ENCODE measurements around the gene SLCO4A1. TPM values are rescaled to one million over a fixed set of nuclear protein-coding genes. Genes with fewer than 3 reads are reported as not detected.

The SLCO4A1 gene
- total RNA-seq, 1 donor from 2014 or later: 160 TPM

GRCh38 chr20:62652041-62652893 is 10.0 kb downstream of the SLCO4A1 start:
- H3K27ac ChIP-seq: peak overlapping the region; percentile 89 to 91
- peak; percentile 88 to 96 for DNase-seq (ENCODE audit: low spot score in 2 of 2)
- H3K4me1 ChIP-seq: peaks cover 4 to 14% of the 10 kb centered on the region in 2 donors
- H3K4me3 ChIP-seq: peak overlapping the region; percentile 25 to 45
- TF ChIP-seq, protein P1, sequence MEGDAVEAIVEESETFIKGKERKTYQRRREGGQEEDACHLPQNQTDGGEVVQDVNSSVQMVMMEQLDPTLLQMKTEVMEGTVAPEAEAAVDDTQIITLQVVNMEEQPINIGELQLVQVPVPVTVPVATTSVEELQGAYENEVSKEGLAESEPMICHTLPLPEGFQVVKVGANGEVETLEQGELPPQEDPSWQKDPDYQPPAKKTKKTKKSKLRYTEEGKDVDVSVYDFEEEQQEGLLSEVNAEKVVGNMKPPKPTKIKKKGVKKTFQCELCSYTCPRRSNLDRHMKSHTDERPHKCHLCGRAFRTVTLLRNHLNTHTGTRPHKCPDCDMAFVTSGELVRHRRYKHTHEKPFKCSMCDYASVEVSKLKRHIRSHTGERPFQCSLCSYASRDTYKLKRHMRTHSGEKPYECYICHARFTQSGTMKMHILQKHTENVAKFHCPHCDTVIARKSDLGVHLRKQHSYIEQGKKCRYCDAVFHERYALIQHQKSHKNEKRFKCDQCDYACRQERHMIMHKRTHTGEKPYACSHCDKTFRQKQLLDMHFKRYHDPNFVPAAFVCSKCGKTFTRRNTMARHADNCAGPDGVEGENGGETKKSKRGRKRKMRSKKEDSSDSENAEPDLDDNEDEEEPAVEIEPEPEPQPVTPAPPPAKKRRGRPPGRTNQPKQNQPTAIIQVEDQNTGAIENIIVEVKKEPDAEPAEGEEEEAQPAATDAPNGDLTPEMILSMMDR (IDR thresholded peaks at IDR 0.05): no peak
- no peaks in the 10 kb centered on the region for H3K9me3 ChIP-seq
- H3K27me3 ChIP-seq: no peaks in the 10 kb centered on the region
- H3K36me3 ChIP-seq: no peaks in the 10 kb centered on the region
- intact Hi-C loops (cut with DNase I): loop anchor here (1.0 to 5.0 kb wide), 3 partner anchors 28 to 155 kb away; no protein-coding TSS in a partner anchor

DNA sequence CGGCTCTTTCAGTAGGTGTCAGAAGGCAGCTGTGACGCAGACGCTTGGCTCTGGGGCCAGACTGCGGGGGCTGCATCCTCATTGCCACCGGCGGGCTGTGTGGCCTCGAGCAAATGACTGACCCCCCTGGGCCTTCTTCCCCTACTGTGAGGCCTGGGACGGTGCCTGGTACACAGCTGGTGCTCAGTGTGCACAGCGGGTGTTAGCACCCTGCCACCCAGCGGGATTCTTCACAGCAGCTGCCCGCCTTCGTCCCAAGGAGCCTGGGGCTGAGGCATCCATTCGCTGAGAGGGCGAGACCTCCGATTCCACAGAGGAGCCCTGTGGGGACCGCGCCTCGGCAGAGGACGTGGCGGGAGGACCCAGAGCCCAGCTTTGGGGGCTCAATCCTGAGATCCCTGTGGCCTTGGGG is 10.6 kb downstream of the SLCO4A1 start:
- H3K36me3 ChIP-seq: no peaks in the 10 kb centered on the region
- DNase-seq (ENCODE audit: low spot score in 2 of 2): no peak
- no peaks in the 10 kb centered on the region for H3K9me3 ChIP-seq
- H3K27ac ChIP-seq: peak overlapping the region; percentile 89 to 91
- H3K27me3 ChIP-seq: no peaks in the 10 kb centered on the region
- intact Hi-C loops (cut with DNase I): loop anchor here (1.0 to 5.0 kb wide), 3 partner anchors 29 to 154 kb away; no protein-coding TSS in a partner anchor
- TF ChIP-seq, protein P1 (IDR thresholded peaks at IDR 0.05): no peak
- peaks cover 4 to 14% of the 10 kb centered on the region in 2 donors for H3K4me1 ChIP-seq
- peak overlapping the region; percentile 25 to 45 for H3K4me3 ChIP-seq

DNA sequence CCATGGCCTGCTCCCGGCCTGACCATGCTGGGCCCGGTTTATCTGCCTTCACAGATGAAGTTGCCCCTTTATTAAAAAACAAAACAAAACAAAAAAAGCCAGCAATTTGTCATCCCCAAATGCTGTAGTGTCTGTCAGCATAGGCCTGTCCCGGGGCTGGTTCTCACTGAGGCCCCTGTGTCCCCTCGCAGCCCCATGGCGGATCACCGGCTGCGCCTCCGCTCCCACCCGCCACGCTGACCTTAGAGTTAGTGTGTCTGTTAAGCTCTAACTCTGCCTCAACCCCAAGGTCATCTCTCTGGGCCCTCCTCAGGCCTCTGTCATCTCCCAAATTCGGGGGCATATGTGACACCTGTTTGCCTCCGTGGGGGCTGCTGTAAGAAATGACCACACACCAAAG is 11.1 kb downstream of the SLCO4A1 start:
- TF ChIP-seq, protein P1 (IDR thresholded peaks at IDR 0.05): no peak
- Histone ChIP-seq H3K36me3 (no peaks in the 10 kb centered on the region), H3K4me3 (no peak overlapping the region), H3K4me1 (peaks cover 4 to 14% of the 10 kb centered on the region in 2 donors), H3K27ac (peak overlapping the region; percentile 89 to 91), H3K9me3 (no peaks in the 10 kb centered on the region), H3K27me3 (no peaks in the 10 kb centered on the region)
- intact Hi-C loops (cut with DNase I): loop anchor here (5.0 kb wide), 2 partner anchors 139 to 154 kb away; no protein-coding TSS in a partner anchor
- no peak for DNase-seq (ENCODE audit: low spot score in 2 of 2)

DNA sequence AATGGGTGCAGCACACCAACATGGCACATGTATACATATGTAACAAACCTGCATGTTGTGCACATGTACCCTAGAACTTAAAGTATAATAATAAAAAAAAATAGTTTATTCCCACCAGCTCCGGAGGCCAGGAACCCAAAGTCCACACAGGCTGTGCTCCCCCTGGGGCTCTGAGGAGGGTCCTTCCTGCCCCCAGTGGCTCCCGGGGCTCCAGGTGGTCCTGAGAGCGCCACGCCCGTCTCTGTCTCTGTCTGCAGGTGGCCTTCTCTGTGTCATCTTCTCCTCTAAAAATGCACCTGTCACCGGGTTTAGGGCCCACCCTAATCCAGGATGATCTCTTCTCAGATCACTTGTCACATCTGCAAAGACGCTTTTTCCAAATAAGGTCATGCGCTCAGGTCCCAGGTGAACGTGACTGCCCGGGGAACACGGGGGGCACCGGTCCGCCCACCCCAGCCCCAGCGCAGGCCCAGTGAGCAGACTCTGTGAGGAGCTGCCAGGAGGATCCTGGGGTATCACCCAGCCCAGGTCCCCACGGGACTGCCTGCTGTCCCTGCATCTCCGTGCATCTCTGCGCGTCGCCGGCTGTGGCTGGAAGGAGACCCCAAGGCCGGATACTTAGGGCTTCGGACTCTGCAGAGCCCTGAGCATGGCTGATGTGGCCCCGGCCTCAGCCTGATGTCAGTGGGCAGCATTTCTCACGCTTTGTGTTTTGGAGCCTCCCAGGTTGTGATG is 11.8 kb downstream of the SLCO4A1 start:
- no peaks in the 10 kb centered on the region for H3K36me3 ChIP-seq
- no peak for DNase-seq (ENCODE audit: low spot score in 2 of 2)
- H3K4me3 ChIP-seq: no peak overlapping the region
- peaks cover 4 to 14% of the 10 kb centered on the region in 2 donors for H3K4me1 ChIP-seq
- no peaks in the 10 kb centered on the region for H3K9me3 ChIP-seq
- no peak overlapping the region for H3K27ac ChIP-seq
- intact Hi-C loops (cut with DNase I): loop anchor here (5.0 kb wide), 2 partner anchors 138 to 153 kb away; no protein-coding TSS in a partner anchor
- H3K27me3 ChIP-seq: no peaks in the 10 kb centered on the region
- TF ChIP-seq, protein P1 (IDR thresholded peaks at IDR 0.05): no peak

DNA sequence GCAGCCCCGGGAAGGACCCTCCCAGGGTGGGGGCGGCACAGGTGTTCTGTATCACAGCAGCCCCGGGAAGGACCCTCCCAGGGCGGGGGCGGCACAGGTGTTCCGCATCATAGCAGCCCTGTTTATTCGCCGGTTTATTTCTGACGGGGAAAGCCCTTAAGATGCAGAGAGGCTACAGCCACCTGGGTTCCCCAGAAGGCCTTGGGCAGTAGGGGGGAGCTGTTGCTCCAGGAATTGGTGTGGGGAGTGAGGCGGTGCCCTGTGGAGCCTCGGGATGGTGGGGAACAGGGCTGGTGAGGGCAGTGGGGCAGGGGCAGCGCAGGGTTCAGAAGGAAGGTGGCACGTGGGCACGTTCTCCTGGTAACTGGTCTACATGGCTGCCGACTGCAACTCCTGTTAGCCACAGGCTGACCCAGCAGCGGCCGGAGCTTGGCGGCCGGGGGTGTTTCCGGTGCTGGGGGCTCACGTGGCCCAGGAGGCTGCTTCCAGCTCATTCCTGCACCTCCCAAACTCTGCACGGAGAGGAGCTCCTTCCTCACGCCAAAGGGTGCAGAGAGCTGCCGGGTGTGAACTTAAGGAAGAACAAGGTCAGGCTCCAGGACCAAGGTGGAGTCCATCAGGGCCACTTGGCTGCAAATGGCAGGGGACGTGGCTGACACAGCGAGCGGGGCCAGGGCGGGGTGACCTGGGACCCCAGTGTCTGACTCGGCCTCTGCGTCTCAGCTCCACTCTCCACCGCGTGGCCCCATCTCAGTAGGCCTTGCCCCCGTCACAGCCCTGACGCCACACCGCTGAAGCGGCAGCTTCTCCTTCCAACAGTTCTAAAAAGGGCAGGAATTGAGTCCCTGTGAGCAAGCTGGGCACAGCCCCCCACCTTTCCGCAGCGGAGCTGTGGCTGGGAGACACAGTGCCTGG is 13.2 kb downstream of the SLCO4A1 start:
- no peak for DNase-seq (ENCODE audit: low spot score in 2 of 2)
- Histone ChIP-seq H3K27ac (no peak overlapping the region), H3K9me3 (no peaks in the 10 kb centered on the region), H3K36me3 (no peaks in the 10 kb centered on the region), H3K4me3 (no peak overlapping the region), H3K4me1 (peaks cover 4 to 14% of the 10 kb centered on the region in 2 donors), H3K27me3 (no peaks in the 10 kb centered on the region)
- TF ChIP-seq, protein P1 (IDR thresholded peaks at IDR 0.05): no peak
- intact Hi-C loops (cut with DNase I): no loop called here

All from ascending aorta (tissue), 2 donors.